Forelimb muscle (tissue), 1 donor: Measurements from ENCODE around the gene ARMC2. TPM values are rescaled to one million over a fixed set of nuclear protein-coding genes. Genes with fewer than 3 reads are reported as not detected.
"Not testable (repeated sequence)": the region's sequence is repeated elsewhere in the genome, so short reads cannot be mapped to it uniquely, and the experiment has no call there.

Experiments
- DNase-seq: peaks from one replicate; pipeline ENCODE4 v3.0.0-alpha.2; 2013; ENCODE audit warnings: low read depth
- polyA plus RNA-seq: library from polyadenylated mRNA; unstranded; fragments of 120-200 nt; gene quantifications from one replicate; pipeline ENCODE4 v1.2.1, GENCODE V29; 2013; ENCODE audit not compliant: insufficient read length

ARMC2 gene
- polyA plus RNA-seq, 1 donor: 7.8 TPM

- no peak for DNase-seq
Measured at GRCh38 chr6:108914235-108915022, 66.2 kb downstream of the ARMC2 start.

- no peak for DNase-seq
Measured at GRCh38 chr6:108915258-108915657, 67.0 kb downstream of the ARMC2 start.

- no peak for DNase-seq
Measured at GRCh38 chr6:108916026-108916686, 67.9 kb downstream of the ARMC2 start.

DNA sequence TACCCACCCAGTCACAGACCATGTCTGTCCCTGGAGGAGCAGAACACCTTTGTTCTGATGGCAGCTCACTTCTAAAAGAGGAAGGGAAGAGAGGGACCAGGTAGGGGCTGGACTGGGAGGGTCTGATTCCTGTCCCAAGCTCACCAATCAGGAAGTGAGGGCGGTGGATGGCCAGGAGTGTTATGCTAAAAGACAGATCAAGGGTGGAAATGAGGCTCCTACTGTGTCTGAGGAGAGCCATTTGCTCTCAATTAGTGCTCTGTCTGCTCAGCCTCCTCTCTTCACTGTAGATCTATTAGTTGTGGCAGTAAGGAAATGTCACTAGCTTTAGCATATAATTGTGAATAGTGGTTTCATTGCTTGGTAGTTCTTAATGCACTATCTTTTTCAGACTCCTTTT, 72.5 kb downstream of the ARMC2 start:
- DNase-seq: no peak

DNA sequence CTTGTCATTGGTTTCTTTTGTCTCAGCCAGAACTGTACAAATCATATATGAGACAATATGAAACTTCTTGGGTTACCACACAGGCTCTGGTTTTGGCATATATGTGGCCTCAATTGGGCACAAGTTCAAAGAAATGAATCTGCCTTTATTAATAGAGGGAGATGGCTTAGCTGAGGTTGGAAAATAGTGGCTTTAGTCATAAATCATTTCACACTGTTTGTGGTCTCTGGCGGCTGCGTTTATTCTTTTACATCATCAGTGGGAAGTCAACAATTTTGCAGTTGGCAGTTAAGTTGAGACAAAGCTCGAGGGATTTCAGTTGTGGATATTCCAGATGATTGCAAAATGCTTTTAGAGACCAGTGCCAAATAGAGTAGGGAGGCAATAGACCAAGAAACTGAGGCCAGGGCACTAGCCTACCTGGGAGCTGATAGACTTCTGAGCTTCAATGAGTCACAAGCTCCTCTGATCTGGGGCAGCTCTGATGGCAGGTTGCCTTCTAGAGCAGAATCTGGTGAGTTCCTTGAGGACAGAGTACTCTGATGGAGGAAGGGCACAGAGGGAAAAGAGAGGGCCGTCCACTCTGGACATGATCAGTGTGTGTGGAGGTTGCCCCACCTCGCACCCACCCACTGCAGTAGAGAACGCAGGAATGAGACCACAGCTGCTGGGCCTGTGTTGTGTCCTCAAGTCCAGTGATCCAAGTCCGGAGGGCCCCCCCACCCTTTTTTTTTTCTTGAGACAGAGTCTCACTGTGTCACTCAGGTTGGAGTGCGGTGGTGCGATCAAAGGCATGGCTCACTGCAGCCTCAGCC, 73.5 kb downstream of the ARMC2 start:
- DNase-seq: no peak

GRCh38 chr6:108922499-108922898, 74.3 kb downstream of the ARMC2 start:
- DNase-seq: no peak

DNA sequence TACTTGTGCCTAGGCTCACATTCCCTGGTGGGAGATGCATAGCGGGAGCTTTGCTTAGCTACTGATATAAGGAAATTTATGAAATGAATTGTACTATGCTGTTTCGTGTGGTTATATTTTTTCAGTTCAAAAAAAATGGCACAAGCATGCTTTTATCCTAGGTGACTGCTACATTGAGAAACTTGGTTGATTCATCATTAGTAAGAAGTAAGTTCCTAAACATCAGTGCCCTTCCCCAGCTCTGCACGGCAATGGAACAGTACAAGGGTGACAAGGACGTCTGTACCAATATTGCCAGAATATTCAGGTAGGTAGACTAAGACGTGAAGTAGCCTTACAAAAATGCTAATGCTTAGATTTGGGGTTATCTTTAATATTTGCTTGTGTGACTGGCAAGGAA, 79.7 kb downstream of the ARMC2 start:
- no peak for DNase-seq

GRCh38 chr6:108928650-108929049, 80.4 kb downstream of the ARMC2 start:
- no peak for DNase-seq

- DNase-seq: not testable (repeated sequence)
Measured at GRCh38 chr6:108931090-108931489, 82.9 kb downstream of the ARMC2 start.

GRCh38 chr6:108937170-108937569, 88.9 kb downstream of the ARMC2 start:
- no peak for DNase-seq

DNA sequence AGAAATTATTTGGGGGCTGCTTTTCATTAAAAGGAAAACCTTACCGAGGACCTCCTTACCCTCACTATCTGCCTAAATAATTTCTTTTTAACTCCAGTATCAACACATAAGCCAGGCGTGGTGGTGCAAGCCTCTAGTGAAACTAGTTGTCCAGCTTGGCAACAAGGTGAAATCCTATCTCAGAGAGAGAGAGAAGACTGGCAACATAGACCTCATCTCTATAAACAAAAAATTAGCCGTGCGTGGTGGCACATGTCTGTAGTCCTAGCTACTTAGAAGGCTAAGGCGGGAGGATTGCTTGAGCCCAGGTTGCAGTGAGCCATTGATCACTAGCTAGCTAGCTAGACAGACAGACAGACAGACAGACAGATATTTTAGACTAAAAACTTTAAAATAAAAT, 92.5 kb downstream of the ARMC2 start:
- no peak for DNase-seq

GRCh38 chr6:108941281-108941680, 93.1 kb downstream of the ARMC2 start:
- DNase-seq: no peak

DNA sequence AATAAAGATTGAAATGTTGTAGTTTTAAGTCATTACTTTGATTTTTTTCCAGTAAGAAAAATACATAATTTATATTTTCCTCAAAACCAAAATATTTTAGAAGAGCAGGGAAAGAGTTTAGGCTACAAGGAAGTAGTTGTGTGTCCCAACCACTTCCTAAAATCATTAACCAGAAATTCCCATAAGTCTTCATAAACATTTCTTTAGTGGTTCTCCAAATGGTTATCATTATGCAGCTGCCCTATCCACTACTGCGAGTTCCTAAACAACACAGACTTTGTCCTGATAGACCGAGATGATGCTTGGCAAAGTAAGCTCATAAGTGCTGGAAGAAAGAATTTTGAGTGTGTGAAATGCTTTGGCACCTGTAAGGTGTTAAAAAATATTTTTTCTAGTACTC, 93.6 kb downstream of the ARMC2 start:
- no peak for DNase-seq

DNA sequence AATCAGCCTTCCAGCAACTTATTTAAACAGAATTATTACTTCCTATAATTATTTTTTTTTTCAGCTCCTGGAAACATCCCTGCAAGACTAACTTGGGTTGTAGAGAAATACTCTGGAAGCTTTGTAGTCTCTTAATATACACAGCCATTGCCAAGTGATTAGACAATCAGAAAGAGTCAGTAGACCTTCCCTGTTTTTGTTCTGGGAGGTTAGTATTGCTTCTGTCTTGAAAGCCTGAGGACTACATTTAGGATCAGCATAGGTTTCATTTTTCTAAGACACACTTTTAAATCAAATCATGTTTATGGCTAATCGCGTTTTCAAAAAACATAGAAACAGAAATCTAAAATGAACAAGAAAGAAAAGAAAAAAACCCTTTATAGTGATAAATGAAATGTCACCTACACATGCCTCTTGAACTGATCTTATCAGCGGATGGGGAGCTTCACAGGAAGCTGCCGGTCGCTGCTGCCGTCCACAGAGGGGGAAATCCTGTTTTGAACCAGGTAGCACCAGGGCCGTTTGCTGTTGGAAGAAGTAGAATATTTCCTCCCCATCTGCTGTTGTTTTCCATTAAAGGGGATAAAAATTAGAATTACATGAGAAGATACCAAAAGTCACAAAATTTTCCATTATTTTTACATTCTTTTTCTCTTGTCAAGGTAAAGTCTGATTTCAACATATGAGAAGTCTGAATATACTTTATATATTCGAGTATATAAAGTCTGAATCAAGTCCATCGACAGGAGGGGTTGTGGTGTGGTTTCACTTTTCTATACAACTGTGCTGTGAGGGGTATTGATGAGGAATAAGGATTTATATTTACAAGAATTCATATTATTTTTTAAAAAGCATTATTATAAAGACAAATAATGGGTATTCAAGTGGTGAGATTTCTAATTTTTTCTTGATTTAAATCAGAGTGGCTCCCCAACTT, 94.6 kb downstream of the ARMC2 start:
- no peak for DNase-seq

- DNase-seq: no peak
Measured at GRCh38 chr6:108944071-108944470, 95.8 kb downstream of the ARMC2 start.

- DNase-seq: peak; percentile 83
Measured at GRCh38 chr6:108944707-108945680, 96.8 kb downstream of the ARMC2 start.

GRCh38 chr6:108945681-108946159, 97.5 kb downstream of the ARMC2 start:
- DNase-seq: no peak

GRCh38 chr6:108946695-108947094, 98.5 kb downstream of the ARMC2 start:
- DNase-seq: no peak

- no peak for DNase-seq
Measured at GRCh38 chr6:108947114-108947854, 99.1 kb downstream of the ARMC2 start.
